ENCODE measurements around the gene CNTN5. TPM values are rescaled to one million over a fixed set of nuclear protein-coding genes. Genes with fewer than 3 reads are reported as not detected.

Gene CNTN5
- polyA plus RNA-seq, 1 of the 3 experiments (the other 2 are of a cell fraction) = not detected

GRCh38 chr11:100224541-100225034 is 1203.8 kb downstream of the CNTN5 start:
- Histone ChIP-seq H3K4me1 (ENCODE audit: control insufficient read depth in 1 of 2, insufficient read depth in 2 of 2, low read depth in 1 of 2, low read length in 1 of 2) (peaks cover 0 to 14% of the 10 kb centered on the region in 2 experiments; a peak in 1 of 4 replicates), H3K4me2 (no peak overlapping the region), H3K9me3 (no peaks in the 10 kb centered on the region), H3K27ac (ENCODE audit: low read depth in 2 of 2, low read length in 1 of 2) (no peak overlapping the region), H3K9ac (no peak overlapping the region), H2AFZ (ENCODE audit: low read depth) (no peak overlapping the region), H3K9me2 (no peaks in the 10 kb centered on the region), H3K27me3 (ENCODE audit: insufficient read depth) (no peaks in the 10 kb centered on the region), H3K4me3 (ENCODE audit: low read depth in 2 of 2, low read length in 1 of 2) (no peak overlapping the region), H3F3A (replicated peaks; ENCODE audit: insufficient read depth) (no peaks in the 10 kb centered on the region), H3K79me2 (ENCODE audit: insufficient read depth) (no peaks in the 10 kb centered on the region), H3K36me3 (replicated peaks in 1 of 2; ENCODE audit: control insufficient read depth in 1 of 2, insufficient read depth in 2 of 2, low read length in 1 of 2) (no peaks in the 10 kb centered on the region), H4K20me1 (ENCODE audit: insufficient read depth) (no peaks in the 10 kb centered on the region)
- ChIA-PET POLR2A (no interaction called here), CTCF (no interaction called here)
- WGBS (ENCODE audit: low lambda C conversion rate) = 0% methylated on average over 1 of the region's 1 CpG
- no peak for DNase-seq
- TF ChIP-seq FOXM1 (IDR thresholded peaks at IDR 0.05; ENCODE audit: low read depth) (no peak), ELF1 (IDR thresholded peaks at IDR 0.05) (no peak), EP300 (IDR thresholded peaks at IDR 0.05; ENCODE audit: borderline replicate concordance in 1 of 2, low read depth in 1 of 2, low read length in 1 of 2) (no peak), TEAD4 (IDR thresholded peaks at IDR 0.05; ENCODE audit: borderline replicate concordance, insufficient read depth) (no peak), ZBTB33 (IDR thresholded peaks at IDR 0.05; ENCODE audit: borderline replicate concordance, low read depth) (no peak), RFX5 (IDR thresholded peaks at IDR 0.05; ENCODE audit: low read length) (no peak), MAX (IDR thresholded peaks at IDR 0.05; ENCODE audit: low read depth) (no peak), REST (IDR thresholded peaks at IDR 0.05; ENCODE audit: low read depth, low read length) (no peak), EZH2phosphoT487 (IDR thresholded peaks at IDR 0.05; ENCODE audit: borderline replicate concordance, low read depth) (no peak), RCOR1 (IDR thresholded peaks at IDR 0.05; ENCODE audit: low read length) (no peak), MXI1 (IDR thresholded peaks at IDR 0.05; ENCODE audit: low read depth, low read length) (no peak), USF2 (IDR thresholded peaks at IDR 0.05; ENCODE audit: borderline replicate concordance, low read depth, low read length) (no peak)

All from SK-N-SH (cell line).